HFF-Myc (cell line): ENCODE results near the gene PCDHGB3.
"Not testable (repeated sequence)": the region's sequence is repeated elsewhere in the genome, so short reads cannot be mapped to it uniquely, and the experiment has no call there.

ENCODE experiments used
- DNase-seq: peaks from one replicate; pipeline ENCODE4 v3.0.0-alpha.2; 2011; ENCODE audit warnings: low read depth; ENCODE audit errors: extremely low read depth
- H3K4me3 ChIP-seq: replicated peaks from 2 replicates; pipeline ENCODE4 v1.5.1; 2011; ENCODE audit warnings: low read depth, mild to moderate bottlenecking, control low read depth, low read length
- TF ChIP-seq, protein P1 (sequence below): IDR thresholded peaks from 2 replicates; pipeline ENCODE4 v1.5.1; 2012; ENCODE audit warnings: mild to moderate bottlenecking, low read depth, low read length, control low read depth; ENCODE audit errors: missing control alignments

PCDHGB3 gene

DNA sequence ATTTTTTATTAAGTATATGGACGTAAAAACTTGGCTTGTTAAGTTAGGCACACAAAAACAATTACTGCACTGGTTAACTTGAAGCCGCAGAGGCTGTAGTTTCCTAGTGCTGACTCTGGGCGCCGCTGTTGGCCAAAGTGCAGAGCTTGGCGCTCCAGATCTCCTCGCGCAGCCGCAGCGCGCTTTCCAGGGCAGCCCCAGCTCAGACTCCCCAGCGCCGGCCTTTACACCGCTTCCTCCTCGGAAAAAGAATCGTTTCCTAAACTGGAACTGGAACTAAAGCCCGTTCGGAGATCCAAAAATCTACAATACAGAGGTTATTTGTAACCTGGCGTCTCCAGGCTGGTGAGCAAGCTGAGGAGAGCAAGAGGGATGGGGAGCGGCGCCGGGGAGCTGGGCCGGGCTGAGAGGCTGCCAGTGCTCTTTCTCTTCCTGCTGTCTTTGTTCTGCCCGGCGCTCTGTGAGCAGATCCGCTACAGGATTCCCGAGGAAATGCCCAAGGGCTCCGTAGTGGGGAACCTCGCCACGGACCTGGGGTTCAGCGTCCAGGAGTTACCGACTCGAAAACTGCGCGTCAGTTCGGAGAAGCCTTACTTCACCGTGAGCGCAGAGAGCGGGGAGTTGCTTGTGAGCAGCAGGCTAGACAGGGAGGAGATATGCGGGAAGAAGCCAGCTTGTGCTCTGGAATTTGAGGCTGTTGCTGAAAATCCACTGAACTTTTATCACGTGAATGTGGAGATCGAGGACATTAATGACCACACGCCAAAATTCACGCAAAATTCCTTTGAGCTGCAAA is 27.9 kb downstream of the PCDHGB3 start, which contains the start of gene PCDHGB5:
PCDHGB5 (plus strand) TSS at position 192 of the 796 bp plus-strand sequence; CDS start at position 373, 181 bp downstream.
- H3K4me3 ChIP-seq = peak within 1 kb of the TSS; percentile 31
- TF ChIP-seq, protein P1, sequence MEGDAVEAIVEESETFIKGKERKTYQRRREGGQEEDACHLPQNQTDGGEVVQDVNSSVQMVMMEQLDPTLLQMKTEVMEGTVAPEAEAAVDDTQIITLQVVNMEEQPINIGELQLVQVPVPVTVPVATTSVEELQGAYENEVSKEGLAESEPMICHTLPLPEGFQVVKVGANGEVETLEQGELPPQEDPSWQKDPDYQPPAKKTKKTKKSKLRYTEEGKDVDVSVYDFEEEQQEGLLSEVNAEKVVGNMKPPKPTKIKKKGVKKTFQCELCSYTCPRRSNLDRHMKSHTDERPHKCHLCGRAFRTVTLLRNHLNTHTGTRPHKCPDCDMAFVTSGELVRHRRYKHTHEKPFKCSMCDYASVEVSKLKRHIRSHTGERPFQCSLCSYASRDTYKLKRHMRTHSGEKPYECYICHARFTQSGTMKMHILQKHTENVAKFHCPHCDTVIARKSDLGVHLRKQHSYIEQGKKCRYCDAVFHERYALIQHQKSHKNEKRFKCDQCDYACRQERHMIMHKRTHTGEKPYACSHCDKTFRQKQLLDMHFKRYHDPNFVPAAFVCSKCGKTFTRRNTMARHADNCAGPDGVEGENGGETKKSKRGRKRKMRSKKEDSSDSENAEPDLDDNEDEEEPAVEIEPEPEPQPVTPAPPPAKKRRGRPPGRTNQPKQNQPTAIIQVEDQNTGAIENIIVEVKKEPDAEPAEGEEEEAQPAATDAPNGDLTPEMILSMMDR = peak; percentile 66
- not testable (repeated sequence) for DNase-seq

DNA sequence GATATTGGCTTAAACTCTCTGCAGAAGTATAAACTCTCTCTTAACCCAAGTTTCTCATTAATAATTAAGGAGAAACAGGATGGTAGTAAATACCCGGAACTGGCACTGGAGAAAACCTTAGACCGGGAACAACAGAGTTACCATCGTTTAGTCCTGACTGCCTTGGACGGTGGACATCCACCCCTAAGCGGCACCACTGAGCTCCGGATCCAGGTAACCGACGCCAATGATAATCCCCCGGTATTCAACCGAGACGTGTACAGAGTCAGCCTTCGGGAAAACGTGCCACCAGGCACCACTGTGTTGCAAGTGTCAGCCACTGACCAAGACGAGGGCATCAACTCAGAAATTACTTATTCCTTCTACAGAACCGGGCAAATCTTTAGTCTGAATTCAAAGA is 28.6 kb downstream of the PCDHGB3 start:
- H3K4me3 ChIP-seq = no peak overlapping the region
- TF ChIP-seq, protein P1 = no peak
- no peak for DNase-seq

DNA sequence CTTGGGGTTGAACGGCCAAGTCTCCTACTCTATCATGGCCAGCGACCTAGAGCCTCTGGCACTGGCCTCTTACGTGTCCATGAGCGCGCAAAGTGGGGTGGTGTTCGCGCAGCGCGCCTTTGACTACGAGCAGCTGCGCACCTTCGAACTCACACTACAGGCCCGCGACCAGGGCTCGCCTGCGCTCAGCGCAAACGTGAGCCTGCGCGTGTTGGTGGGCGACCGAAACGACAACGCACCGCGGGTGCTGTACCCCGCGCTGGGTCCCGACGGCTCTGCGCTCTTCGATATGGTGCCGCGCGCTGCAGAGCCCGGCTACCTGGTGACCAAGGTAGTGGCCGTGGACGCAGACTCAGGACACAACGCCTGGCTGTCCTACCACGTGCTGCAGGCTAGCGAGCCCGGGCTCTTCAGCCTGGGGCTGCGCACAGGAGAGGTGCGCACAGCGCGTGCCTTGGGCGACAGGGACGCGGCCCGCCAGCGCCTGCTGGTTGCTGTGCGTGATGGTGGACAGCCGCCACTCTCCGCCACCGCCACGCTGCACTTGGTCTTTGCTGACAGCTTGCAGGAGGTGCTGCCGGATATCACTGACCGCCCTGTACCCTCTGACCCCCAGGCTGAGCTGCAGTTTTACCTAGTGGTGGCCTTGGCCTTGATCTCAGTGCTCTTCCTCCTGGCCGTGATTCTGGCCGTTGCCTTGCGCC is 29.7 kb downstream of the PCDHGB3 start:
- TF ChIP-seq, protein P1 = no peak
- H3K4me3 ChIP-seq = no peak overlapping the region
- DNase-seq = no peak

DNA sequence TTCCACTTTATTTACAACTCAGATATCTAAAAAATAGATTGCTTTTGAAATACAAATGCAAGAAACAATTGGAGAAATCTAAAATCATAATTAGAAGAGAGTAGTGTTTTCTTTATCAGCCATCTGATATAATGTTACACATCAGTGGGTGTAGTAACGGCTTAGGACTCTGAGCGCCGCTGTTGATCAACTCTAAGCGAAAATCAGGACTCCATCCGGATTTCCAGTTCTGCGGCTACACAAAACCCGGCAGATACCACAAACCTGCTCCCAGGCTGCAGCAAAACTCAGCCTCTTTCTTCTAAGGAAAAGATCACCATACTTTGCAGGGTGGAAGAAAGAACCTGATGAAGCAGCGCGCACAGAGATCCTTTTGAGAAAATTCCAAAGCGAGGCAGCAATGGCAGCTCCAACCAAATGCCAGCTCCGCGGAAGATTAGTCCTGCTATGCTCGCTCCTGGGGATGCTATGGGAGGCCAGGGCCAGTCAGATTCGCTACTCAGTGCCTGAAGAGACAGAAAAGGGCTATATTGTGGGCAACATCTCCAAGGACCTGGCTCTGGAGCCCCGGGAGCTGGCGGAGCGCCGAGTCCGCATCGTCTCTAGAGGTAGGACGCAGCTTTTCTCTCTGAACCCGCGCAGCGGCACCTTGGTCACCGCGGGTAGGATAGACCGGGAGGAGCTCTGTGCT is 32.7 kb downstream of the PCDHGB3 start, which contains the start of gene PCDHGA9:
PCDHGA9 (plus strand) TSS at position 226 of the 691 bp plus-strand sequence; CDS start at position 401, 175 bp downstream.
- TF ChIP-seq, protein P1 = peak; percentile 41
- peak within 1 kb of the TSS; percentile 31 for H3K4me3 ChIP-seq
- no peak for DNase-seq

DNA sequence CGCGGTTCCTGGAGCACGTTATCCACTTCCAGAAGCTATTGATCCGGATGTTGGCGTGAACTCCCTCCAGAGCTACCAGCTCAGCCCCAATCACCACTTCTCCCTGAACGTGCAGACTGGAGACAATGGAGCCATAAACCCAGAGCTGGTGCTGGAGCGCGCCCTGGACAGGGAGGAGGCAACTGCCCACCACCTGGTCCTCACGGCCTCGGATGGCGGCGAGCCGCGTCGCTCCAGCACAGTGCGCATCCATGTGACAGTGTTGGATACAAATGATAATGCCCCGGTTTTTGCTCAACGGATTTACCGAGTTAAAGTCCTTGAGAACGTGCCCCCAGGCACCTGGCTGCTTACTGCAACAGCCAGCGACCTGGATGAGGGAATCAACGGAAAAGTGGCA is 33.3 kb downstream of the PCDHGB3 start:
- no peak overlapping the region; the same call in 1 of the 2 replicates for H3K4me3 ChIP-seq
- DNase-seq = no peak
- TF ChIP-seq, protein P1 = no peak

DNA sequence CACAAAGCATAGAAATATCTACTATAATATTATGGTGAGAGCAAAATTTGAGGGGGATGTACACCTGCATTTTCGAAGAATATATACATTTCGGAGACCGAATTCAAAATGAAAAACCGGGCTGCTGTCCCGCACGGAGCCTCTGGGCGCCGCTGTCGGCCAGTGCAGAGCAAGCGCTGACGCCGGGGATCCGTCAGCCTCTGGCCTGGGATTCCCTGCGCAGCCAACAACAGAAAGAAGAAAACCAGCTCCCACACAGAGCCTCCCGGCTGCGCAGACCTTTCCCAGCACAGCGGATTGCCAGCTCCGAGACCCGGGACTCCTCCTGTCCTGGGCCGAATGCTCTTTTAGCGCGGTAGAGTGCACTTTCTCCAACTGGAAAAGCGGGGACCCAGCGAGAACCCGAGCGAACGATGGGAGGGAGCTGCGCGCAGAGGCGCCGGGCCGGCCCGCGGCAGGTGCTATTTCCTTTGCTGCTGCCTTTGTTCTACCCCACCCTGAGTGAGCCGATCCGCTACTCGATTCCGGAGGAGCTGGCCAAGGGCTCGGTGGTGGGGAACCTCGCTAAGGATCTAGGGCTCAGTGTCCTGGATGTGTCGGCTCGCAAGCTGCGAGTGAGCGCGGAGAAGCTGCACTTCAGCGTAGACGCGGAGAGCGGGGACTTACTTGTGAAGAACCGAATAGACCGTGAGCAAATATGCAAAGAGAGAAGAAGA is 37.9 kb downstream of the PCDHGB3 start, which contains the start of gene PCDHGB6:
PCDHGB6 (plus strand) TSS at position 232 of the 716 bp plus-strand sequence; CDS start at position 414, 182 bp downstream.
- H3K4me3 ChIP-seq = peak within 1 kb of the TSS; percentile 20; the same call in 1 of the 2 replicates
- not testable (repeated sequence) for DNase-seq

More for the DNA sequence above, 37.9 kb downstream of the PCDHGB3 start, which contains the start of gene PCDHGB6:
- TF ChIP-seq, protein P1 = peak; percentile 56
